Stimulated activated CD4-positive, alpha-beta T cell treated with anti-CD3 and anti-CD28 coated beads, Interleukin-2, amount 100 ng/mL, for 48 hours (primary cell): ENCODE results near the gene SEC23A.
"Not testable (repeated sequence)": the region's sequence is repeated elsewhere in the genome, so short reads cannot be mapped to it uniquely, and the experiment has no call there.

Experiments
- DNase-seq, 2 donors: peaks; one replicate each; pipeline ENCODE4 v3.0.0-alpha.2; 2020

SEC23A gene

GRCh38 chr14:39025810-39026627, 77.0 kb downstream of the SEC23A start:
- DNase-seq = no peak

GRCh38 chr14:39025250-39025809, 77.7 kb downstream of the SEC23A start:
- DNase-seq = no peak

- no peak for DNase-seq
Observed at GRCh38 chr14:39023939-39024871, 78.8 kb downstream of the SEC23A start.

GRCh38 chr14:39017096-39018016, 85.7 kb downstream of the SEC23A start:
- DNase-seq = not testable (repeated sequence)

- no peak for DNase-seq
Observed at GRCh38 chr14:39016733-39017095, 86.3 kb downstream of the SEC23A start.

- DNase-seq = no peak
Observed at GRCh38 chr14:39015964-39016577, 87.0 kb downstream of the SEC23A start.

GRCh38 chr14:39015360-39015961, 87.6 kb downstream of the SEC23A start:
- peak; percentile 2 to 11 for DNase-seq

GRCh38 chr14:39014460-39014859, 88.6 kb downstream of the SEC23A start:
- no peak for DNase-seq

GRCh38 chr14:39008965-39009364, 94.1 kb downstream of the SEC23A start:
- DNase-seq = not testable (repeated sequence)

- no peak for DNase-seq
Observed at GRCh38 chr14:39006721-39007410, 96.2 kb downstream of the SEC23A start.

- DNase-seq = no peak
Observed at GRCh38 chr14:39005044-39005880, 97.8 kb downstream of the SEC23A start.

GRCh38 chr14:38999949-39000348, 103.1 kb downstream of the SEC23A start:
- no peak for DNase-seq

GRCh38 chr14:38994731-38995130, 108.3 kb downstream of the SEC23A start:
- no peak for DNase-seq

GRCh38 chr14:38993981-38994380, 109.1 kb downstream of the SEC23A start:
- no peak for DNase-seq

GRCh38 chr14:38992067-38992844, 110.8 kb downstream of the SEC23A start:
- DNase-seq = no peak

- no peak for DNase-seq
Observed at GRCh38 chr14:38991299-38991698, 111.7 kb downstream of the SEC23A start.

GRCh38 chr14:38989922-38990546, 113.0 kb downstream of the SEC23A start:
- no peak for DNase-seq

- DNase-seq = no peak
Observed at GRCh38 chr14:38987781-38988180, 115.3 kb downstream of the SEC23A start.

- DNase-seq = no peak
Observed at GRCh38 chr14:38982837-38983236, 120.2 kb downstream of the SEC23A start.
